IMR-90 (cell line): Measurements from ENCODE around the gene C19orf85. TPM values are rescaled to one million over a fixed set of nuclear protein-coding genes. Genes with fewer than 3 reads are reported as not detected.

Experiments
- ATAC-seq: fragments of 200-7000 bp; cut with Tn5 transposase; 2 replicates; pipeline ENCODE4 v1.9.1; 2020; ENCODE audit warnings: low read depth, mild to moderate bottlenecking, moderate library complexity
- BruUV-seq: library from RNA; stranded (reverse); fragments of 400-500 nt; replicated peaks from 2 replicates; lab custom pipeline; 2021; lab: Mats Ljungman, UMichigan
- CTCF ChIA-PET: fragments of 300-600 bp; formaldehyde crosslinking; extraction: SDS; loops from one replicate; lab custom pipeline; 2021; ENCODE audit warnings: antibody characterized with exemption; lab: Yijun Ruan, JAX
- POLR2A ChIA-PET: fragments of 300-600 bp; sonication (Branson Sonifier 250); formaldehyde crosslinking; loops from one replicate; lab custom pipeline; 2022; ENCODE audit warnings: antibody characterized with exemption; ENCODE audit not compliant: unreplicated experiment; lab: Charles Lee
- DNase-seq: peaks from one replicate; pipeline ENCODE4 v3.0.0; 2013
- H2AFZ ChIP-seq: replicated peaks from 2 replicates; pipeline ENCODE3; 2013; ENCODE audit warnings: low read length, mild to moderate bottlenecking; ENCODE audit not compliant: poor library complexity
- H2AK5ac ChIP-seq: 2 replicates; pipeline ENCODE4 v1.6.1; 2013; ENCODE audit warnings: low read depth, low read length, inconsistent platforms
- H2AK9ac ChIP-seq: replicated peaks from 2 replicates; pipeline ENCODE3; 2013; ENCODE audit warnings: mild to moderate bottlenecking, low read depth, low read length, moderate library complexity; ENCODE audit not compliant: poor library complexity
- H2BK120ac ChIP-seq: 2 replicates; pipeline ENCODE4 v1.6.1; 2013; ENCODE audit warnings: low read depth, low read length, inconsistent platforms
- H2BK15ac ChIP-seq: 3 replicates; pipeline ENCODE4 v1.6.1; 2013; ENCODE audit warnings: low read depth, low read length, inconsistent platforms
- H2BK20ac ChIP-seq: 2 replicates; pipeline ENCODE4 v1.6.1; 2013; ENCODE audit warnings: low read depth, mild to moderate bottlenecking, inconsistent platforms, low read length, moderate library complexity
- H2BK5ac ChIP-seq: 2 replicates; pipeline ENCODE4 v1.6.1; 2013; ENCODE audit warnings: mild to moderate bottlenecking, low read depth, low read length, inconsistent platforms; ENCODE audit not compliant: poor library complexity, severe bottlenecking
- H3K14ac ChIP-seq: replicated peaks from 2 replicates; pipeline ENCODE4 v1.6.1; 2013; ENCODE audit warnings: low read depth, low read length, inconsistent platforms
- H3K18ac ChIP-seq: 2 replicates; pipeline ENCODE4 v1.6.1; 2013; ENCODE audit warnings: low read depth, low read length, control low read depth
- H3K23ac ChIP-seq: 2 replicates; pipeline ENCODE4 v1.6.1; 2013; ENCODE audit warnings: low read depth, low read length, inconsistent platforms
- H3K27ac ChIP-seq: 2 replicates; pipeline ENCODE4 v1.5.1; 2013; ENCODE audit warnings: mild to moderate bottlenecking, control low read depth, low read length; ENCODE audit not compliant: insufficient read depth
- H3K27me3 ChIP-seq: 2 replicates; pipeline ENCODE4 v1.6.1; 2013; ENCODE audit warnings: low read length; ENCODE audit not compliant: control insufficient read depth, insufficient read depth
- H3K36me3 ChIP-seq: 2 replicates; pipeline ENCODE4 v1.6.1; 2013; ENCODE audit warnings: low read length, mixed read lengths; ENCODE audit not compliant: control insufficient read depth, insufficient read depth
- H3K4ac ChIP-seq: 2 replicates; pipeline ENCODE4 v1.6.1; 2013; ENCODE audit warnings: low read depth, low read length, inconsistent platforms
- H3K4me1 ChIP-seq: 2 replicates; pipeline ENCODE4 v1.6.1; 2013; ENCODE audit warnings: low read length, mixed read lengths; ENCODE audit not compliant: control insufficient read depth, insufficient read depth
- H3K4me2 ChIP-seq: 2 replicates; pipeline ENCODE4 v1.6.1; 2013; ENCODE audit warnings: low read depth, mild to moderate bottlenecking, control low read depth, low read length, moderate library complexity
- H3K4me3 ChIP-seq: 2 replicates; pipeline ENCODE4 v1.5.1; 2013; ENCODE audit warnings: low read depth, mild to moderate bottlenecking, control low read depth, low read length, moderate library complexity; ENCODE audit not compliant: insufficient read depth
- H3K56ac ChIP-seq: 2 replicates; pipeline ENCODE4 v1.6.1; 2013; ENCODE audit warnings: low read length, inconsistent platforms; ENCODE audit not compliant: insufficient read depth; ENCODE audit errors: extremely low read depth
- H3K79me1 ChIP-seq, 2 experiments: 2 replicates each; pipeline ENCODE4 v1.6.1; 2013; ENCODE audit warnings: low read length in 2 of 2, inconsistent platforms in 1 of 2, low read depth in 1 of 2
- H3K9ac ChIP-seq: 2 replicates; pipeline ENCODE4 v1.6.1; 2013; ENCODE audit warnings: low read depth, low read length, control low read depth
- H3K9me1 ChIP-seq: 2 replicates; pipeline ENCODE4 v1.6.1; 2013; ENCODE audit warnings: low read length, inconsistent platforms; ENCODE audit not compliant: insufficient read depth
- H3K9me3 ChIP-seq: 2 replicates; pipeline ENCODE4 v1.6.1; 2013; ENCODE audit warnings: low read length; ENCODE audit not compliant: control insufficient read depth, insufficient read depth
- H4K20me1 ChIP-seq: 2 replicates; pipeline ENCODE4 v1.6.1; 2013; ENCODE audit warnings: low read length, inconsistent platforms; ENCODE audit not compliant: insufficient read depth
- H4K5ac ChIP-seq: 2 replicates; pipeline ENCODE4 v1.6.1; 2013; ENCODE audit warnings: mild to moderate bottlenecking, low read depth, low read length, control low read depth
- H4K8ac ChIP-seq, 2 experiments: 2 replicates each; pipeline ENCODE4 v1.6.1; 2013; ENCODE audit warnings: low read depth in 2 of 2, low read length in 2 of 2, control low read depth in 1 of 2, inconsistent platforms in 1 of 2
- H4K91ac ChIP-seq: 2 replicates; pipeline ENCODE4 v1.6.1; 2013; ENCODE audit warnings: low read depth, low read length, inconsistent platforms; ENCODE audit not compliant: insufficient read depth
- BHLHE40 ChIP-seq: fragments of 150-350 bp; IDR thresholded peaks from 2 replicates; pipeline ENCODE4 v1.6.1; 2016; ENCODE audit warnings: mild to moderate bottlenecking, low read depth, low read length
- CEBPB ChIP-seq: IDR thresholded peaks from 2 replicates; pipeline ENCODE4 v1.6.1; 2012; ENCODE audit warnings: low read depth, low read length, improper control_type of control experiment
- CTCF ChIP-seq: conservative IDR thresholded peaks from 2 replicates; pipeline ENCODE4 v1.5.1; 2012; ENCODE audit warnings: mild to moderate bottlenecking, low read depth, low read length, improper control_type of control experiment
- ELK1 ChIP-seq: fragments of 150-350 bp; IDR thresholded peaks from 2 replicates; pipeline ENCODE4 v1.6.1; 2016; ENCODE audit warnings: low read depth, mild to moderate bottlenecking, low read length, moderate library complexity, borderline replicate concordance
- FOS ChIP-seq: fragments of 150-350 bp; IDR thresholded peaks from 2 replicates; pipeline ENCODE4 v1.6.1; 2016; ENCODE audit warnings: low read depth, low read length
- MAZ ChIP-seq: IDR thresholded peaks from 2 replicates; pipeline ENCODE4 v1.6.1; 2012; ENCODE audit warnings: low read depth, mild to moderate bottlenecking, low read length, improper control_type of control experiment, moderate library complexity, borderline replicate concordance
- NFE2L2 ChIP-seq: fragments of 150-350 bp; IDR thresholded peaks from 2 replicates; pipeline ENCODE4 v1.6.1; 2016; ENCODE audit warnings: low read depth, mild to moderate bottlenecking, low read length
- POLR2A ChIP-seq: IDR thresholded peaks from 2 replicates; pipeline ENCODE4 v1.6.1; 2012; ENCODE audit warnings: mild to moderate bottlenecking, low read depth, low read length
- RAD21 ChIP-seq: IDR thresholded peaks from 2 replicates; pipeline ENCODE4 v1.6.1; 2012; ENCODE audit warnings: low read length, improper control_type of control experiment
- RCOR1 ChIP-seq: IDR thresholded peaks from 2 replicates; pipeline ENCODE4 v1.6.1; 2012; ENCODE audit warnings: mild to moderate bottlenecking, low read length, improper control_type of control experiment; ENCODE audit not compliant: insufficient replicate concordance
- WGBS, 2 experiments: methylation state at CpG; one replicate each; pipeline versions ENCODE4 v1.1.5 to v1.1.7; 2013; ENCODE audit warnings: missing lambda C conversion rate in 2 of 2; ENCODE audit not compliant: insufficient read length in 1 of 2; ENCODE audit errors: extremely low coverage in 2 of 2; 5-methylcytosine and 5-hydroxymethylcytosine counted together
- dilution Hi-C: fragments of 300-500 bp; cut with HindIII; formaldehyde crosslinking; loops from one replicate; pipeline ENCODE4 v1.14.3; 2018; ENCODE audit warnings: low sequenced_read_pairs; ENCODE audit not compliant: unreplicated experiment
- in situ Hi-C: fragments of 300-500 bp; cut with MboI; formaldehyde crosslinking; loops from 3 replicates; pipeline ENCODE4 v1.14.3; 2019; ENCODE audit warnings: low sequenced_read_pairs, inconsistent platforms, mixed read lengths
- intact Hi-C: fragments of 100-400 bp; cut with micrococcal nuclease; formaldehyde crosslinking; loops from 2 replicates; pipeline ENCODE4 v1.10.0; 2022
- polyA plus RNA-seq, 3 experiments: library from polyadenylated mRNA; depleted of rRNA; stranded (reverse); fragments of >200 nt; gene quantifications; 2 replicates each; pipeline ENCODE4 v1.2.3, GENCODE V29; 2012; ENCODE audit warnings: low replicate concordance in 1 of 3
- total RNA-seq: library from RNA; depleted of rRNA; stranded (reverse); fragments of >200 nt; gene quantifications from 2 replicates; pipeline ENCODE4 v1.2.3, GENCODE V29; 2012

Gene C19orf85
- total and polyA plus RNA-seq, 2 of the 4 experiments (the other 2 are of a cell fraction), result not detected

- no peaks in the 10 kb centered on the region for H3K79me1 ChIP-seq
- H3K36me3 ChIP-seq, result no peaks in the 10 kb centered on the region
- DNase-seq, result no peak
- H3K4me3 ChIP-seq, result no peak overlapping the region
- H2BK120ac ChIP-seq, result no peak overlapping the region
- no peak overlapping the region for H4K91ac ChIP-seq
- in situ Hi-C loops, result no loop called here
- BruUV-seq, result no TSS peak
- H3K4ac ChIP-seq, result no peak overlapping the region
- peaks cover 11% of the 10 kb centered on the region for H3K9me1 ChIP-seq
- H4K5ac ChIP-seq, result no peak overlapping the region
- TF ChIP-seq RCOR1 (no peak), FOS (no peak), NFE2L2 (no peak), MAZ (no peak), CEBPB (no peak), CTCF (no peak), BHLHE40 (no peak), POLR2A (no peak), RAD21 (no peak), ELK1 (no peak)
- H2AK9ac ChIP-seq, result no peak overlapping the region
- ChIA-PET POLR2A (no interaction called here), CTCF (no interaction called here)
- dilution Hi-C loops, result no loop called here
- no peak overlapping the region for H3K56ac ChIP-seq
- peaks cover 26% of the 10 kb centered on the region for H3K27me3 ChIP-seq
- H3K27ac ChIP-seq, result no peak overlapping the region
- H2BK20ac ChIP-seq, result no peak overlapping the region
- peaks cover 3% of the 10 kb centered on the region for H3K9me3 ChIP-seq
- no peaks in the 10 kb centered on the region for H3K4me1 ChIP-seq
- H3K14ac ChIP-seq, result no peak overlapping the region
- no peak overlapping the region for H3K9ac ChIP-seq
- WGBS, 2 experiments, result 84% methylated on average over 4 of the region's 4 CpGs; no CpG with 5 or more reads in 1 of the 2 experiments
- intact Hi-C loops, result loop anchor here (5.0 kb wide), 1 partner anchor 218 kb away; no protein-coding TSS in a partner anchor
- H3K4me2 ChIP-seq, result no peak overlapping the region
- peak overlapping the region; percentile 95 for H2BK5ac ChIP-seq
- no peak for ATAC-seq
- H2BK15ac ChIP-seq, result no peak overlapping the region
- H4K20me1 ChIP-seq, result no peaks in the 10 kb centered on the region; the same call in 1 of the 2 replicates
- no peak overlapping the region for H4K8ac ChIP-seq
- H2AFZ ChIP-seq, result no peak overlapping the region
- no peak overlapping the region for H3K23ac ChIP-seq
- H3K18ac ChIP-seq, result no peak overlapping the region
- 0 out of 2 replicates have a peak overlapping the region, but pooled peaks have one; percentile 16 for H2AK5ac ChIP-seq
Observed at GRCh38 chr19:55435020-55435419, 29.5 kb downstream of the C19orf85 start.
